NCI-H69 (cell line): Measurements from ENCODE around the gene ATP6AP2.
"Not testable (repeated sequence)": the region's sequence is repeated elsewhere in the genome, so short reads cannot be mapped to it uniquely, and the experiment has no call there.

Experiments used
- DNase-seq: peaks from one replicate; lab custom pipeline; 2025; lab: John Stamatoyannopoulos, UW

Gene ATP6AP2

GRCh38 chrX:40575411-40575810 lies 5.4 kb upstream of the ATP6AP2 start:
- DNase-seq = peak; percentile 27

GRCh38 chrX:40576291-40576690 lies 4.5 kb upstream of the ATP6AP2 start:
- DNase-seq = no peak

GRCh38 chrX:40578039-40578695 lies 2.6 kb upstream of the ATP6AP2 start:
- peak; percentile 2 for DNase-seq

GRCh38 chrX:40579141-40579540 lies 1.6 kb upstream of the ATP6AP2 start:
- no peak for DNase-seq

GRCh38 chrX:40579900-40580536 lies 752 bp upstream of the ATP6AP2 start:
- peak; percentile 66 for DNase-seq

GRCh38 chrX:40581336-40581920 lies 658 bp downstream of the ATP6AP2 start:
- DNase-seq = no peak

GRCh38 chrX:40582178-40582577 lies 1.4 kb downstream of the ATP6AP2 start:
- DNase-seq = not testable (repeated sequence)

GRCh38 chrX:40582811-40583210 lies 2.0 kb downstream of the ATP6AP2 start:
- no peak for DNase-seq

- DNase-seq = not testable (repeated sequence)
Observed at GRCh38 chrX:40587623-40588022, 6.9 kb downstream of the ATP6AP2 start.

GRCh38 chrX:40589616-40590321 lies 9.0 kb downstream of the ATP6AP2 start:
- not testable (repeated sequence) for DNase-seq

- DNase-seq = no peak
Observed at GRCh38 chrX:40603446-40603845, 22.7 kb downstream of the ATP6AP2 start.

- no peak for DNase-seq
Observed at GRCh38 chrX:40607381-40607780, 26.6 kb downstream of the ATP6AP2 start.

GRCh38 chrX:40612511-40612910 lies 31.7 kb downstream of the ATP6AP2 start:
- DNase-seq = no peak

GRCh38 chrX:40615976-40616375 lies 35.2 kb downstream of the ATP6AP2 start:
- DNase-seq = no peak

- no peak for DNase-seq
Observed at GRCh38 chrX:40617566-40617965, 36.8 kb downstream of the ATP6AP2 start.

GRCh38 chrX:40622479-40623138 lies 41.8 kb downstream of the ATP6AP2 start:
- DNase-seq = no peak

GRCh38 chrX:40623139-40623536 lies 42.4 kb downstream of the ATP6AP2 start, which contains the start of gene MPC1L:
Gene MPC1L, plus strand, starts transcription at chrX:40623428. Its CDS starts 138 bp downstream, at chrX:40623566.
- DNase-seq = no peak

GRCh38 chrX:40623665-40624064 lies 42.9 kb downstream of the ATP6AP2 start:
- no peak for DNase-seq

- DNase-seq = no peak
Observed at GRCh38 chrX:40625294-40625693, 44.5 kb downstream of the ATP6AP2 start.

- no peak for DNase-seq
Observed at GRCh38 chrX:40628506-40628905, 47.7 kb downstream of the ATP6AP2 start.

GRCh38 chrX:40632199-40632598 lies 51.4 kb downstream of the ATP6AP2 start:
- DNase-seq = no peak

GRCh38 chrX:40637687-40638086 lies 56.9 kb downstream of the ATP6AP2 start:
- no peak for DNase-seq
